Esophagus (tissue), 2 donors: ENCODE results near the gene LAMA5. TPM values are rescaled to one million over a fixed set of nuclear protein-coding genes. Genes with fewer than 3 reads are reported as not detected.

ENCODE experiments used
- H3K27ac ChIP-seq, 2 donors: one replicate each; pipeline ENCODE4 v1.5.1; 2013; ENCODE audit warnings: low read depth in 2 of 2, mild to moderate bottlenecking in 2 of 2, inconsistent platforms in 1 of 2, low read length in 1 of 2, moderate library complexity in 1 of 2
- H3K27me3 ChIP-seq, 2 donors: one replicate each; pipeline ENCODE4 v1.6.1; 2013; ENCODE audit warnings: low read length in 2 of 2, control low read depth in 1 of 2, mild to moderate bottlenecking in 1 of 2; ENCODE audit not compliant: insufficient read depth in 2 of 2, control insufficient read depth in 1 of 2
- H3K36me3 ChIP-seq, 2 donors: one replicate each; pipeline ENCODE4 v1.6.1; 2013; ENCODE audit warnings: low read length in 1 of 2; ENCODE audit not compliant: control insufficient read depth in 2 of 2, insufficient read depth in 2 of 2
- H3K4me1 ChIP-seq, 2 donors: one replicate each; pipeline ENCODE4 v1.6.1; 2013; ENCODE audit warnings: low read length in 1 of 2; ENCODE audit not compliant: control insufficient read depth in 2 of 2, insufficient read depth in 2 of 2
- H3K4me3 ChIP-seq, 2 donors: one replicate each; pipeline ENCODE4 v1.5.1; 2013; ENCODE audit warnings: low read length in 2 of 2, mild to moderate bottlenecking in 2 of 2, low read depth in 1 of 2, moderate library complexity in 1 of 2
- H3K9me3 ChIP-seq, 2 donors: one replicate each; pipeline ENCODE4 v1.6.1; 2013; ENCODE audit warnings: mild to moderate bottlenecking in 2 of 2, low read depth in 1 of 2, low read length in 1 of 2, moderate library complexity in 1 of 2; ENCODE audit not compliant: control insufficient read depth in 2 of 2, insufficient read depth in 1 of 2
- WGBS, 2 donors: extraction: QIAGEN DNeasy Blood & Tissue Kit; methylation state at CpG; one replicate each; pipeline ENCODE4 v1.1.7; 2013; 5-methylcytosine and 5-hydroxymethylcytosine counted together
- polyA plus RNA-seq, 2 donors: library from polyadenylated mRNA; stranded (reverse); fragments of 200-250 nt; gene quantifications; one replicate each; pipeline ENCODE4 v1.2.3, GENCODE V29; 2013
- donor health status: healthy with polysubstance abuse.
- donor health status: Bipolar disorder and iron deficiency.

Gene LAMA5
- polyA plus RNA-seq, 2 donors: 79.9 to 329 TPM

DNA sequence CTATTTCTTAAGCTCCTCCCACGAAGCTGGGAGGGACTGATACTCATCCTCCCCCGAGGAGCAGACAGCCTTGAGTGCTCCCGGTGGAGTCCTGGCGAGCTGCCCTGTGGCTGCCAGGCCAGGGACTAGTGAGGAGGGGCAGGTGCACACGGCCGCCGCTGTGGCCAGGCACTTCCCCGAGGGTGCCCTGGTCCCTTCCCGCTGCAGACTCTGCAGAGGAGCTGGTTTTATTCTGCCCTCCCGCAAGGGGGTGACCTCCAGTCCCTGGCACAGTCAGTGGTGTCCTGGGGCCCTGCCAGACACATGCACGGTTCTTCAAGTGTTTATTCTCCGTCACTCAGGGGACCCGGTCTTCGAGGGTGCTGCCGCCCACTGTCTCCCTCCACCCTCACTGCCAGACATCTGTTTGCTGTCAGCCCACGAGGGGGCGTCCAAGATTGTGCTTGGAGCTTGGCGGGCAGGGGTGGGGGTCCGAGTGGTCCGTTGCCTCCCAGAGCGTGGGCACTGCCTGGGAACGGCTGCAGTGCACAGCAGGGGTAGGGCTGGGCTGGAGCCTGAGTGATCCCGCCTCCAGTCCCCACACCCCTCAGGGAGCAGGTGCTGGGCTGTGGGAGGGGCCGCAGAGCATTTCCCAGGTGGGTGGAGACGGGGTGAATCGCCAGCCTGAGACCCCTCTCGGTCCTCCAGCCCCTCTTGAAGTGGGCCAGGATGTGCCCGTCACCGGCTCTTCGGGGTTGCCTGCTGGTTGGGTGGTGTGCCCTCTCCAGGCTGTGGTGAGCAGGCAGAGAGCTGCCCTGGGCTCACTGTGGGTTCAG, 43.0 kb upstream of the LAMA5 start:
- 9 to 10% methylated on average over 30 of the region's 30 CpGs for WGBS, 2 donors
- no peaks in the 10 kb centered on the region for H3K9me3 ChIP-seq
- H3K36me3 ChIP-seq: no peaks in the 10 kb centered on the region
- H3K4me3 ChIP-seq: no peak overlapping the region
- peak overlapping the region in 1 of 2 donors; percentile 5 for H3K27ac ChIP-seq
- no peaks in the 10 kb centered on the region for H3K27me3 ChIP-seq
- peaks cover 10 to 29% of the 10 kb centered on the region in 2 donors for H3K4me1 ChIP-seq

DNA sequence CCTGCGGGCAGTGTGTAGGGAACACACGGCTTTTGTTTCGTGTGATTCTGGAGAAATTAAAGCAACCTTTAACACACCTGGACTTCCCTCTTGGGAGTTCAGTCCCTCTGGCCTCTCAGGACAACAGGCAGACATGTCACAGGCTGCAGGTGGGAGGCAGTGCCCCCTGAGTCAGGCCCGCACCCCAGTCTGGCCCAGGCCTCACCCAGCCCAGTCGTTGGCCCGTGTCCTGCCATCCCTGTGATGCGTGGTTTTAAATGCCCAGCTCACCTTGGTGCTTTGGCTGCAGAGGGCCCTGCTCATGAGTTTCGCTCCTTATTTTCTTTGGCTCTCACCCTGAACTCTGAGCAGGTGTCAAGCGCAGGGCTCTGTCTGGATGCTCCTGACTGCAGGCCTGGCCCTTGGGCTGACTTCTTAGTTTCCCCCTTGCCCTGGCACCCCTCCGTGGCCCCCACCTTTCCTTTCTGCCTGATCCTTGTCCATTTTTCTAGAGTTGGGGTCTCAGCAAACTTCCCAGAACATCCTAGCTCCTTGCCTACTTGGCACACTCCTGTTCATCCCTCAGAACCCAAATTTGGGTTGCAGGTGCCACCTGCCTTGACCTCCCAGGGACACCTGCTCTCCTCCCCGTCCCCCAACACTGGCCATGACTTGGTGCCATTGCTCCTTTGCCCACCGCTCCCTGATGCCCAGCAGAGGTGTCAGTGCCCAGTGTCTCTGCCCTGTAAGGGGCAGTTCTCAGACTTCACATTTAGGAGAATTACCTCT, 42.2 kb upstream of the LAMA5 start:
- WGBS, 2 donors: 72 to 76% methylated on average over 12 of the region's 12 CpGs

DNA sequence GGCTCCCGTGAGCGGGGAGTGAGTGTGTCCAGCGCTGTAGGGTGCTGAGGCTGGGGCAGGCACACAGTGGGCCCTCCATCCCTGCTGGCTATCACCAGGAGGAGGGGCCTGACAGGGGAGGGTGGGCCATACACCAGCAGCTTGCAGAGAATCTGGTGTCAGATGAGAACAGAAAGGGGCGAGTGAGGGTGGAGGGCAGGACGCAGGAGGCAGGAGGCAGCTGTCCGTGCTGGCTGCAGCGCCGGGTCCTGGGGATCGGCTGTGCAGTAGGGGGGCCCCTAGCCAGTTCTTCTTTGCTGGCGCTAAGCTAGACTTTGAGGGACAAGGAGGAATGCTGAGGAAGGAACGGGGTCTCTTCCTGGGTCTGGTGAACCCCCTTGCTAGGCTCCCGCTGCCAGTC, 41.5 kb upstream of the LAMA5 start:
- H3K36me3 ChIP-seq: no peaks in the 10 kb centered on the region
- no peak overlapping the region for H3K4me3 ChIP-seq
- peaks cover 10 to 31% of the 10 kb centered on the region in 2 donors for H3K4me1 ChIP-seq
- H3K27ac ChIP-seq: no peak overlapping the region
- 84 to 89% methylated on average over 12 of the region's 12 CpGs for WGBS, 2 donors
- H3K27me3 ChIP-seq: no peaks in the 10 kb centered on the region
- H3K9me3 ChIP-seq: no peaks in the 10 kb centered on the region

More for the DNA sequence above, 42.2 kb upstream of the LAMA5 start:
- H3K9me3 ChIP-seq: no peaks in the 10 kb centered on the region
- H3K36me3 ChIP-seq: no peaks in the 10 kb centered on the region
- peaks cover 10 to 31% of the 10 kb centered on the region in 2 donors for H3K4me1 ChIP-seq
- no peaks in the 10 kb centered on the region for H3K27me3 ChIP-seq
- no peak overlapping the region for H3K4me3 ChIP-seq
- no peak overlapping the region for H3K27ac ChIP-seq

DNA sequence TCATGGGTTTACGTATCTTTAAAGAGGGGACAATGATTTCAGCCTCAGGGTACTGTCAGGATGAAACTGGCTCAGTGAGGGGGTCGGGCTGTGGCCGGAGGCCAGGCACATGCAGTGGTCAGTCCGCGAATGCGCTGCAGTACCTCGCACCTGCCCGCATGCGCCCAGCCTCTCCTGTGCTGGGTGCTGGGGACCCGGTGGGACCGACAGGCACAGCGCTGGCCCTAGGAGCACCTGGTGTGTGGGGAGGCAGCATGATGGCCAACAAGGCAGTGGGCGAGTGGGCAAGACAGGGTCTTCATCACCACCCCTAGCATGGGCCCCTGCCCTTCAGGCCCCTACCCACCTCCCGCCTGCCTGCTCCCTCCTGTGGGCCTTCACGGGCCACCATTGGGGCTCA, 40.9 kb upstream of the LAMA5 start:
- Histone ChIP-seq H3K27me3 (no peaks in the 10 kb centered on the region), H3K9me3 (no peaks in the 10 kb centered on the region), H3K36me3 (no peaks in the 10 kb centered on the region), H3K27ac (no peak overlapping the region), H3K4me3 (no peak overlapping the region), H3K4me1 (peaks cover 10 to 31% of the 10 kb centered on the region in 2 donors)
- 94% methylated on average over 14 to 15 of the region's 15 CpGs for WGBS, 2 donors

- Histone ChIP-seq H3K4me3 (peak within 1 kb of the TSS; percentile 50 to 83), H3K27ac (peak within 1 kb of the TSS in 1 of 2 donors; percentile 60), H3K27me3 (no peaks in the 10 kb centered on the region), H3K4me1 (peaks cover 10 to 31% of the 10 kb centered on the region in 2 donors), H3K36me3 (peaks cover 0 to 2% of the 10 kb centered on the region in 2 donors), H3K9me3 (no peaks in the 10 kb centered on the region)
- WGBS, 2 donors: 5% methylated on average over 41 to 73 of the region's 73 CpGs
Observed at GRCh38 chr20:62407221-62407992, 40.3 kb upstream of the LAMA5 start, which contains the start of gene CABLES2. TSS of gene CABLES2 (minus strand) at chr20:62407285. CDS start at chr20:62407276, 9 bp downstream.

GRCh38 chr20:62406635-62407176, 39.6 kb upstream of the LAMA5 start:
- Histone ChIP-seq H3K27ac (peak overlapping the region in 1 of 2 donors; percentile 47), H3K27me3 (no peaks in the 10 kb centered on the region), H3K4me1 (peaks cover 10 to 31% of the 10 kb centered on the region in 2 donors), H3K4me3 (peak overlapping the region; percentile 50 to 83), H3K36me3 (peaks cover 0 to 5% of the 10 kb centered on the region in 2 donors), H3K9me3 (no peaks in the 10 kb centered on the region)
- 0 to 1% methylated on average over 16 to 42 of the region's 42 CpGs for WGBS, 2 donors

DNA sequence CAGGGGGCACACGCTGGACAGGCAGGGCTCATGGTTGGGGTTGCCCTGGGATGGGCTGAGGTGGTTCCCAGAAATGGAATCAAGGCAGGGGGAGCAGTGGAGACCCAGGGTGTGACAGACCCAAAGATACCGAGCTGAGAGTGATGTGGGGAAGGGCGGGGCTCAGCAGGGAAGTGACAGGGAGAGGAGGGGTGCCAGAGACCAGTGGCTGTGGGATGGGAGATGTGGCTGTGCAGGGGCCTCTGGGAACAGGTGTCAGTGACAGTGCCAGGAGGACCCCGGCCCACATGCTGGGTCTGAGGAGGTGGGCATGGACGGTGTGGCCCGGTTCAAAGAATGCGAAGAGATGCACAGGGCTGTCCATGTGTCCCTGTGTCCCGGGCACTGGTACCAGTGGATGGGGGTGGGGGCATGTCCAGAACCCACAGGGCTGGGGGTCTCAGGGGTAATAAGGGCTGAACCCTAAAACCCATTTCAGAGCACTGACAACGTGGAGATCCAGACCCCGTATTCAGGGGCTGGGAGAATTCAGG, 38.9 kb upstream of the LAMA5 start:
- H3K9me3 ChIP-seq: no peaks in the 10 kb centered on the region
- H3K4me3 ChIP-seq: peak overlapping the region in 1 of 2 donors; percentile 83
- peaks cover 10 to 31% of the 10 kb centered on the region in 2 donors for H3K4me1 ChIP-seq
- no peaks in the 10 kb centered on the region for H3K27me3 ChIP-seq
- 50 to 56% methylated on average over 10 of the region's 10 CpGs for WGBS, 2 donors
- H3K27ac ChIP-seq: no peak overlapping the region
- H3K36me3 ChIP-seq: peaks cover 0 to 7% of the 10 kb centered on the region in 2 donors

DNA sequence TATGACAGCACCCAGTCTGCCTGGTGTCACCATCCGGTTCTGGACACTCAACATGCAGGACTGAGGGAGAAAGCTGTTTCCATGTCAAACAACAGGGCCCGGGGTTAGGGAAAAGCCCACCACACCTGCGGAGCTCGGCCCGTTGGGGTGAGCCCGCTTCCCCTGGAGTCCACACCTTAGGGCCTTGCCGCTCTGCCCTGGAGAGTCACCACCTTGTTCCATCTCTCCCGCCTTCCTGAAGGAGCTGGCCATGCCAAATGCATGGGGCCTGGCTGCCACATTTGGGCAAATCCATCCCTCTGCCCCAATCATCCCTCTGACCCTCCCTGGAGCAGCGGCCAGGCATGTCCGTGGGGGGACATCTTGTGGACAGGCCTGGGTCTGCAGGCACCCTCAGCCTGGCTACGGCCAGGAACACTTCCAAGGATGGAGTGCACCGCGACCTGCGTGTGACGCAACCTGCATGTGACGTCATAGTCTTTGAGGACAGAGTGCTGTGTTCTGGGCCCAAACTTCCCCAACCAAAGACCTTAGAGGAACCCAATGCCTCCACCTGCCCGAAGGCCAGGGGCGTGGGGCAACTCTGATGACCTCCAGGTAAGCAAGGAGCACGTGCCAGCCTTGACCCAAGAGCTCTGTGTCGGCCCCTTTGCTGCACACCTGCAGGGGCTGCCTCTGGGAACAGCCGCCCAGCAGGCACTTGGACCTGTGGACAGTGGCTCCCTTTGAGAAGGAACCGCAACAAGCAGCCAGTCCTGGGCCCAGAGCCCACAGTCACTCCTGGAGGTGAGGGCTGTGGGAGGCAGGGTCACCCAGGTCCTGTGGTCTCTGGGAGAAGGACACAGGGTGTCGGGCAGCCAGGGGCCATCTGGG, 38.2 kb upstream of the LAMA5 start:
- no peak overlapping the region for H3K4me3 ChIP-seq
- H3K36me3 ChIP-seq: peaks cover 0 to 7% of the 10 kb centered on the region in 2 donors
- H3K27ac ChIP-seq: no peak overlapping the region
- peaks cover 8 to 30% of the 10 kb centered on the region in 2 donors for H3K4me1 ChIP-seq
- H3K9me3 ChIP-seq: no peaks in the 10 kb centered on the region
- H3K27me3 ChIP-seq: no peaks in the 10 kb centered on the region
- 72 to 74% methylated on average over 23 of the region's 23 CpGs for WGBS, 2 donors
